HG03520 (cell line): ENCODE measurements around the gene HLA-DOA.

ENCODE experiments used
- ATAC-seq: cut with Tn5 transposase; IDR thresholded peaks from one replicate; pipeline ENCODE4 v1.9.1; 2021; ENCODE audit warnings: mild to moderate bottlenecking, moderate library complexity; ENCODE audit not compliant: unreplicated experiment

Gene HLA-DOA

DNA sequence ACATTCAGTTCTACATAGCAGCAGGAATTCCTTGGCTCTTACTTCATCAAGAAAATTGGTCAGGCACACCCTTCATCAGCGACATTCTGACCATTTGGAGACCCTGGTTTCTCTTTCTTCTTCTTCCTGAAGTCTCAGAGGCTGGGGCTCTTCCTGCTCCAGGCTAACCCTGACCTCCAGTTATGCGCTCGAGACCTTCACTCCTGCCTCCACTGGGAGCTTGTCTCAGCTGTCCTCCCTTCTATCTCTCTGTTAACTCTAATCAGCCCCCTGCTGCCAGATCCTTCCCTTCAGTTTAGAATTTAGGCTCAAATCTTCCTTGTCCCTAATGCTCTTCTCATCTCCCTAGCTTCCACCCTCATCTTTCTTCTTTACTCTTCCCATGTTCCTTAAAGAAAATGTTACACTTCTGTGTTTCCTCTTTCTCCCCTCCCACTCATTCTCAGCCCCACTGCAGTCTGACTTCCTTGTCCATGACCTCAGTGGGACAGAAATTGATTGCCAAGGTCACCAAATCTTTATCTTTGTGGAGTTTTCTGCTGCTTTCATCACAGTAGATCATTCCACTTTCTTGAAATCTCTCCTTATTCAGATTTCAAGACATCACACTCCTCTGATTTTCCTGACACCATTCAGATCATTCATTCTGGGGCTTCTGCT is 8.4 kb upstream of the HLA-DOA start:
- no peak for ATAC-seq

- ATAC-seq, result no peak
Measured at GRCh38 chr6:33017018-33017417, 7.6 kb upstream of the HLA-DOA start.

DNA sequence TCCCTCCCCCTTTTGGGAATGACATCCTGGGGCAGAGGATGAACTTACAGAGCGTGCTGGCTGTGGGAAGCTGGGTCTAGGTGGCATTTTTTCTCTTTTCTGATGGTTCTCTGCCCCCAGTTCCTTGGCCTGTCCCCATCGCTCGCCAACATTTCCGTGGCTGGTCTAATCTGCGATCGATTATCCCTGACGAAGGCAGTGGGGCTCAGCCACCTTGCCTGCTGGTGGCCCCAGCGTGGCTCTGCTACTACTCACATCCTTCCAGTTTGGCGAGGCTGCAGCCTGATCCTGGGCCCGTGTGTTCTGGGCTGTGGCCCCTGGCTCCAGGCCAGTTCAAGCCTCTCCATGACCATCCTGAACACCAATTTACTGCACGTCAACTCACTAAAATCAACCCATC is 6.4 kb upstream of the HLA-DOA start:
- no peak for ATAC-seq

GRCh38 chr6:33014841-33015634 is 5.6 kb upstream of the HLA-DOA start:
- no peak for ATAC-seq

GRCh38 chr6:33013608-33014007 is 4.2 kb upstream of the HLA-DOA start:
- no peak for ATAC-seq

DNA sequence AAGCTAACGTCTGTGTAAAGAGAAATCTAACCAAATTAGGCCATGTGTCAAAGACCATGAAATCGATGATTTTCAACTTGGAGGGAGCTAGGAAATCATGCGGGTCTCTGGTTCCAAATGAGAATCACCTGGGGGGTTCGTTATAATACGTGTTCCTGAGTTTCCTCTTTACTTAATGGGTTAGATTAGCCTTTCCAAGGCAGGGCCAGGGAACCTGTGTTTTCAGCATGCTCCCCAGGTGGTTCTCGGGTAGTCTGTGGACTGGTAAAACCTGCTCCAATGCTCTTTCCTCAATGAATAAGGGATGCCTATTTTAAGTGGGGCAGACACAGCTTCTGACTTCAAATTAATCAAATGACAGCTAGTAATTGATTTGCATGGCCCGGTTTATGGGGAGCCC is 965 bp upstream of the HLA-DOA start:
- ATAC-seq, result no peak

DNA sequence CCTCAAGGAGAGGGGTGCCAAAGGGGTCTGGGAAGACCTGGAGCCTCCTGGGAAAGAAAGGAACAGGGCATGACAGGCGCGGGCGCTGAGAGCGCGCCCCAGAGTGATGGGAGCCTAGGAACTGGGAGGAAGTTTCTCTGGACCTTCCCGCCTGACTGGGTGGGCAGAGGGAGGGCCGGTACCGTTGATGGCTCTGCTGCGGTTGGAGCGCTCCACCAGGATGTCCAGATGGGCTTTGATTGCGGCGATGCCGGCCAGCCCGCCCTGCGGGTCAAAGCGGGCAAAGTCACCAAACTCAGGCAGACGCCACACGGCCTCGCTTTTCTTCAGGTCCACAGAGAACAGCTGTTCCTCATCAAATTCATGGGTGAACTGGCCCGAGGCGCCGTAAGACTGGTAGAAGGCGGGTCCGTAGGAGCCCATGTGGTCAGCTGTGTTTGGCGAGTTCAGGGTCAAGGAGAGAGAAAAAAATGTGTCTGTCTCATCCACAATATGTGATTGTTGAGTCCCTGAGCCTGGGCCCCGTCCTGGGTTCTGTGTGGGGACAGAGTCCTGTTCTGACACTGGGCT is 1.5 kb downstream of the HLA-DOA start:
- ATAC-seq, result no peak

- no peak for ATAC-seq
Measured at GRCh38 chr6:33004940-33005339, 4.5 kb downstream of the HLA-DOA start.

- no peak for ATAC-seq
Measured at GRCh38 chr6:33001685-33002084, 7.7 kb downstream of the HLA-DOA start.

GRCh38 chr6:33000055-33000454 is 9.3 kb downstream of the HLA-DOA start:
- no peak for ATAC-seq

DNA sequence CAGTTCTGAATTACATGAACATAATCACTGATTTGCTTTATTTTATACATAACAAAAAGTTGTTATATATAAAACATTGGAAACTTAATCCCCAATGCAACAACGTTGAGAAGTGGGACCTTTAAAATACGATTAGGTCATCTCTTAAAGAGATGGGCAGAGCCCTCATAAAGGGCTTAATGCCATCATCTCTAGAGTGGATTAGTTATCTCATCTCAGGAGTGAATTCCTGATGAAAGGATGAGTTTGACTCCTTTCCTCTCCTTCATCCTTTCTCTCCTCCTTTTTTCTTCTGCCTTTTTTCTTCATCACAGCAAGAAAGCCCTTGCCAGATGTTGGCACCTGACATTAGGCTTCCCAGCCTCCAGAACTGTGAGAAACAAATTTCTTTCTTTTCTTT is 13.9 kb downstream of the HLA-DOA start:
- no peak for ATAC-seq

- ATAC-seq, result no peak
Measured at GRCh38 chr6:32993363-32993973, 15.9 kb downstream of the HLA-DOA start.

DNA sequence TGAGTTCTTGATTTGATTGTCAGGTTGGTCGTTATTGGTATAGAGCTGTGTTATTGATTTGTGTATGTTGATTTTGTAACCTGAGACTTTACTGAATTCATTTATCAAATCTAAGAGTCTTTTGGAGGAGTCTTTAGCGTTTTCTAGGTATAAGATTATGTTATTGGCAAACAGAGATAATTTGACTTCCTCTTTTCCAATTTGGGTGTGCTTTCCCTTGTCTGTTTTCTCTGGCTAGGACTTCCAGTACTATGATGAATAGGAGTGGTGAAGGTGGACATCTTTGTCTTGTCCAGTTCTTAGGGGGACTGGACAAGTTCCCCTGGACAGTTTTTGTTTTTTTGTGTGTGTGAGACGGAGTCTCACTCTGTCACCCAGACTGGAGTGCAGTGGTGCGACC is 17.4 kb downstream of the HLA-DOA start:
- no peak for ATAC-seq

GRCh38 chr6:32989368-32989767 is 20.0 kb downstream of the HLA-DOA start:
- no peak for ATAC-seq

GRCh38 chr6:32984622-32985389 is 24.6 kb downstream of the HLA-DOA start:
- no peak for ATAC-seq

DNA sequence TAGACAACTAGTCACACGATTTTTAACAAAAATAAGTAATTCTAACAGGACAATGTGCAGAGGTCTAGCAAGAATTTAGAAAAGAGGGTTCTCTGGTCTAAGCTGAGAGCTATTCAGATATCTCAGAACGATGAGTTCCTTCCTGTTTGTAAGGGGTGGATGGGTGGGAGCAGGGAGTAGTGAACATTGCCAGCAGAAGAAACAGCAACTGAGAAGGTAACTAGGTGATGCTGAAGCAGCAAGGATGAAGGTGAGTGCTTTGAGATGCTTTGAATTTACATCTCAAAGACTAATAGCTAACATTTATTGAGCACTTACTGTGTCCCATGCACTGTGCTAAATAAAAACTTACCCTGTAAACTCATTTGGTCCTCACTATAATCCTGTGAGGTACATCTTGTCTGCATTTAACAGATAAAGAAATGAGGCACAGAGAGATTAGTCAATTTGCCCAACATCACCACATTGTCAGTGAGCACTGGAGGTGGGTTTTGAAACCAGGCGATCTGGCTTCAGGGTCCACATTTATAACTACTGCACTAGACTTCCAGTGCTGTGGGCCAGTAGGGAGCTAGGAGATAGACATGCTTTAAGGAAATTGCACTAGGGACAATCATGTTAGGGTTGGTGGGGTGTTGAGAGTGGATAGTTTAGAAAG is 25.3 kb downstream of the HLA-DOA start:
- ATAC-seq, result no peak

GRCh38 chr6:32983493-32983848 is 25.9 kb downstream of the HLA-DOA start:
- ATAC-seq, result no peak

- no peak for ATAC-seq
Measured at GRCh38 chr6:32982702-32983492, 26.5 kb downstream of the HLA-DOA start.

- ATAC-seq, result no peak
Measured at GRCh38 chr6:32982084-32982701, 27.2 kb downstream of the HLA-DOA start.
